NK-92 treated with Interleukin-12 subunit alpha and Interleukin-12 subunit beta, amount 100 ng/mL, for 24 hours (cell line): ENCODE measurements around the gene PHLDB1.
"Not testable (repeated sequence)": the region's sequence is repeated elsewhere in the genome, so short reads cannot be mapped to it uniquely, and the experiment has no call there.

ENCODE experiments used
- DNase-seq: peaks from one replicate; lab custom pipeline; 2025; lab: John Stamatoyannopoulos, UW

PHLDB1 gene

GRCh38 chr11:118659314-118659952 is 52.0 kb downstream of the PHLDB1 start:
- peak; percentile 70 for DNase-seq

DNA sequence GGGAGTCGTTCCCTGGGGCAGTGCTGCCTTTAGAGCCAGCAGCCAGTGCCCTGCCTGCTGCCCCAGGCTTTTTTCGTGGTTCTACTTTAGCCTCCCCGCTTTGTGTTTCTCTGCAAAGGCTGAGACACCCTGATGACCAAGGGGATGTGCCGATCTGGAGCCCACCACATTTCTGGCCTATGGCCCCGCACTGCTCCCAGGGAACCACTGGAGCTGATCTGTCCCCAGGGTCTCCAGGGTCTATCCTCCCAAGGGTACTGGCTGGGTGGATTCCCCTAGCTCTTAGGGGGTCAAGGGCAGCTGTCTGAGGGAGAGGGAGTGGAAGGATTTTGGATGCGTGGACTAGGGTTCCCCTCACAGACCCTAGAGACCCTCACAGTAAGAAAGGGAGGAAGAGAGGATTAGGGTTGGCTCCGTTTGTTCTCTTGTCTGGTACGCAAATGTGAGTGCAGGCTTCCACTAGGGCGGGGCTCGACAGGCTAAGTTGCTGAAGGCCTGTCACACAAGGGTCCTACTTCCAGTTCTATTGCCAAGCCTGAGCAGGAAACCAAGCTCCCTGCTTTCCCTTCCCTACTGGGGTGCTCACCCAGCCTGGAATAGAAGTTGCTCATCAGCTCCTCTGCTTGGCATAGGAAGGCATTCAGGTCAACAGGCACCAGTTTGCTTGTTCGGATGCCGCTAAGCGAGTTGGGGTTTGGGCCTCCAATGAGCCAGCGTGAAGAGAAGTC is 52.7 kb downstream of the PHLDB1 start:
- DNase-seq: no peak

DNA sequence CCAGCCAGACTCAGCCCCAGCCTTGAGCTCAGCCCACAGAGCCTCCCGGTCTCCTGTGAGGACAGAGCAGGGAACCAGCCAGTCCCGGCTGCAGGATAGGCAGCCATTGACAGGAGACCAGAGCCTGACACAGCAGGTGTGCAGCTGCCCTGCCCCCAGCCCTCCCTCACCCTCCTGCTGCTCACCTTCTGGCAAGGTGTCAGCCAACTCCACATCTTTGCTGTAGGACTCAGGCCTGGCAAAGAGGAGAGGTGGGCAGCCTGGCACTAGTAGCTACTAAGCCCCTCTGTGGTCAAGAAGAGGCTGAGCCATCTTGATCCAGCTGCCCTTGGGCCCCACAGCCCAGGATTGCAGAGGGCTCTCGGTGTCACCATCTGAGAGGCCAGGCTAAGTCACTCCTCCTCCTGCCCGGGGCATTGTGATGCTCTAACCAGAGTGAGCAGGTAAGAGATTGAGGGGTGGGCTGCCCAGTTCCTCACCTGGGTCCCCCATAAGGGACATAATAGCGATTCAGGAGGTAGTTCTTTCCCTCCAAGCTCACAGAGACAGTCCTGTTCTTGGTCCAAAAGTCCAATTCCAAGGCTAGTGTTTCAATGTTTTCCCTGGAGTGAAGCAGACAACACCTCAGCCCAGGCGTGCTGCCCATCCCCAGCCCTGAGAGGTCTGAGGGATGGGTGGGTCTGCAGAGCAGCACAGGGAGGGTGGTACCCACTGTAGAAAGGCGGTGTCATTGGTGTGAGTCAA is 53.4 kb downstream of the PHLDB1 start:
- no peak for DNase-seq

- no peak for DNase-seq
These were observed 54.2 kb downstream of the PHLDB1 start for GRCh38 chr11:118661425-118662301.

- no peak for DNase-seq
These were observed 55.2 kb downstream of the PHLDB1 start for GRCh38 chr11:118662401-118663271.

GRCh38 chr11:118663381-118663780 is 56.0 kb downstream of the PHLDB1 start:
- no peak for DNase-seq

- DNase-seq: no peak
These were observed 56.5 kb downstream of the PHLDB1 start for GRCh38 chr11:118663902-118664301.

GRCh38 chr11:118666371-118666770 is 59.0 kb downstream of the PHLDB1 start:
- DNase-seq: no peak

GRCh38 chr11:118670063-118670462 is 62.6 kb downstream of the PHLDB1 start:
- DNase-seq: no peak

- no peak for DNase-seq
These were observed 63.8 kb downstream of the PHLDB1 start for GRCh38 chr11:118671254-118671653.

- no peak for DNase-seq
These were observed 65.4 kb downstream of the PHLDB1 start for GRCh38 chr11:118672846-118673245.

DNA sequence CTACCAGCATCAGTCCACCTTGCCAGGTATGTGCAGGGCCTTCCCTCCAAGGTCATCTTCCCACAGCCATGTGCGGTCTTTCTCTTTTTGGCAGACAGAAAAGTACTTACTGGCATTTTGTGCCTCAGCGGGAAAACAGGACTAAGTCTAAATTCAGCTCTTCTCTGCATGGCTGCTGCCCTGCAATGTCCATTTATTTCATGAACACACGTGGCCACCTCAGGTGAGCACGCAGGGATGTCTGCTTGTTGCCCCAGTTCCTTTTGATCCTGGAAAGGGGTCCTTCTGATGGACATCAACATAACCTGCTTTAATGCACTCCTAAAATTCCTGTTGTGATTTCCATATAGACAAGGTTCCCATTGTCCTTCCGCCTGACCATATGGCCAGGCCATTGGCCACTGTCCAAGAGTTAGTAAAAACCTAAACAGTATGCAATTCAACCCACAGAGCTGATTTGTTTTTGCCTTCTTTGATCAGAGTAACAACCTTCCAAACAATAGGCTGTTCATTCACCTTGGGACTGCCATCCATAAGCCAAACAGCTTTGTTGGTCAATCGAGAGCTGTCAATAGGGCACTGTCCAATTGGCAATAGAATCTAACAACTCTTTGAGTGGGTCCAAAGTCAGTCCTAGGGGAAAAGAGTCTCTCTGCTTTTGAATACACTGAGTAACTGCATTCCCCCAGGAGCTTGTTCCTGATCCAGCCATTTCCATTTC is 66.1 kb downstream of the PHLDB1 start:
- DNase-seq: no peak

DNA sequence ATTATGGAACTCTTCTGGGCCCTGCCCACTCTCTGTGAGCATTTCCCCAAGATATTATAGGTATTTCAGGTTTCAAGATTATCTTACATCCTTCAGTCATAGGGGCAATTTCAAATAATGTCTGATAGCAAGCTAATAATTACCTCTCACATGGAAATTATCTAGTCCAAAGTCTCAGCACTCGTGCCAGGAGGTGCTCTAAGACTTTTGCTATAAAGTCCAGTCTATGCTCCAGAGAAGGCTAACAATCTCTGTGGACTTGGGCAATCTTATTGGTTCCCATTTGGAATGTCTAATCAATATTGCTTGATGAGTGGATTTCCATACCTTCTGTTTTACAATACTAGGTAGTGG is 66.6 kb downstream of the PHLDB1 start:
- no peak for DNase-seq

GRCh38 chr11:118677977-118678376 is 70.6 kb downstream of the PHLDB1 start:
- no peak for DNase-seq

- not testable (repeated sequence) for DNase-seq
These were observed 71.5 kb downstream of the PHLDB1 start for GRCh38 chr11:118678908-118679307.

DNA sequence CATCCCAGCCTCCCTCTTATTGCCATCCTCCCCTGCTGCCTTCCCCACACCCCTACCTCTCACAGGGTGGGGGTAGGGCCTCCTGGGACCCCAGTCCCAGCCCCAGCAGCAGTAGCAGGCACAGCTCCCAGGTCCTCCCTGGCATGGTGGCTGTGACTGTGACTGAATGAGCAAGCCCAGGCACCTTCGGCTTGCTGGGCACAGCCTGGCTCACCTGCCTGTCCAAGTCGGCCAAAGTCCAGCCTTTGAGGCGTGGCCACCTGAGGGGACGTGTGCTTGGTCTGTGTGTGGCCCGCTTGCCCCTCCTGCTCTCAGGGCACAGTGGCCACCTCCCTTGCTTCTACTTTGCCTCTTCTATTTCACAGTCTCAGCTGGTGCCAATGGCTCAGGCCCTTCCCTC is 72.1 kb downstream of the PHLDB1 start, which contains the start of gene TREH:
TSS of gene TREH (minus strand) at position 168 of the 400 bp plus-strand sequence. CDS start at position 145, 23 bp downstream.
- no peak for DNase-seq

DNA sequence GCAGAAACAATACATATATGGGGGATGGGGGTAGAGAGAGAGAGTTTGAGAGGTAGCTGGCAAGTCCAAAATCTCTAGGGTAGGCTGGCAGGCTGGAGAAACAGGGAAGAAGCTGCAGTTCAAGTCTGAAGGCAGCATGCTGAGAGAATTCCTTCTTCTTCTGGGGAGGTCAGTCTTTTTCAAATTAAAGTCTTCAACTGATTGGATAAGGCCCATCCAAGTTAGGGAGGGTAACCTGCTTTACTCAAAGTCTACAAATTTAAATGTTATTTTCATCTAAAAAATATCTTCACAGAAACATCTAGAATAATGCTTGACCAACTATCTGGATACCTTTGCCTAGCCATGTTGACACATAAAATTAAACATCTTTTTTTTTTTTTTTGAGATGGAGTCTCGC is 75.0 kb downstream of the PHLDB1 start:
- no peak for DNase-seq

GRCh38 chr11:118682939-118683338 is 75.5 kb downstream of the PHLDB1 start:
- not testable (repeated sequence) for DNase-seq

- no peak for DNase-seq
These were observed 76.8 kb downstream of the PHLDB1 start for GRCh38 chr11:118684187-118684586.

GRCh38 chr11:118687906-118688305 is 80.5 kb downstream of the PHLDB1 start:
- no peak for DNase-seq
